Kidney epithelial cell (primary cell): ENCODE data around the gene RTN4. TPM values are rescaled to one million over a fixed set of nuclear protein-coding genes. Genes with fewer than 3 reads are reported as not detected.

ENCODE experiments used
- DNase-seq: peaks from one replicate; pipeline ENCODE4 v3.0.0-alpha.2; 2010; ENCODE audit warnings: low read depth
- H3K27me3 ChIP-seq: 2 replicates; pipeline ENCODE4 v1.6.0; 2011; ENCODE audit warnings: low read length; ENCODE audit not compliant: control insufficient read depth, insufficient read depth
- H3K36me3 ChIP-seq: 2 replicates; pipeline ENCODE4 v1.5.1; 2011; ENCODE audit warnings: low read length; ENCODE audit not compliant: control insufficient read depth, insufficient read depth
- H3K4me3 ChIP-seq: 2 replicates; pipeline ENCODE4 v1.5.1; 2011; ENCODE audit warnings: low read depth, mild to moderate bottlenecking, control low read depth, low read length
- CTCF ChIP-seq: IDR thresholded peaks from 2 replicates; pipeline ENCODE4 v1.5.1; 2011; ENCODE audit warnings: mild to moderate bottlenecking, moderate library complexity, low read length, control low read depth, inconsistent platforms; ENCODE audit not compliant: insufficient read depth, poor library complexity, severe bottlenecking
- total RNA-seq: library from RNA; depleted of rRNA; stranded (reverse); fragments of >200 nt; gene quantifications from 2 replicates; pipeline ENCODE4 v1.2.3, GENCODE V29; 2015

The RTN4 gene
- total RNA-seq, 1 donor from 2014 or later, result 382 TPM

DNA sequence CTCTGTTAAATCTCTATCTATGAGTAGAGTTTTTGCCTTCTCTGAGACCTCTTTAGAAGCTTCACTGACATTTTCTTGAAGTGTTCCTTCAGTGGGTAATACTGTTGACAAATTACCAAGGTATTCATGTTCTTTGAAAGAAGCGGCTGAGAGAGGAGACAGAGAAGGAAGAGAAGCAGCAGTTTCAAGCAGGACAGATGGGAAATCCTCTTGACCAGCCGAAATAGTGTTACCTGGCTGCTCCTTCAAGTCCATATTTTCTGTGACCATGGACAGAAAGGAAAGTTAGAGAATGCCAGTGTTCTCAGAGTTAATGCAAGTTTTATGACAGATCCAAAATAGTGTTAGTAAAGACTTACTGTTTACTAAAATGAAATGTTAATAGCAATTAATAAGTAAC, 23.0 kb downstream of the RTN4 start:
- H3K27me3 ChIP-seq, result no peaks in the 10 kb centered on the region
- no peak for TF ChIP-seq CTCF
- DNase-seq, result no peak
- H3K36me3 ChIP-seq, result no peaks in the 10 kb centered on the region
- no peak overlapping the region for H3K4me3 ChIP-seq

- no peak for TF ChIP-seq CTCF
- Histone ChIP-seq H3K4me3 (no peak overlapping the region), H3K27me3 (no peaks in the 10 kb centered on the region), H3K36me3 (no peaks in the 10 kb centered on the region)
- DNase-seq, result no peak
Measured at GRCh38 chr2:55026202-55026601, 24.0 kb downstream of the RTN4 start.

DNA sequence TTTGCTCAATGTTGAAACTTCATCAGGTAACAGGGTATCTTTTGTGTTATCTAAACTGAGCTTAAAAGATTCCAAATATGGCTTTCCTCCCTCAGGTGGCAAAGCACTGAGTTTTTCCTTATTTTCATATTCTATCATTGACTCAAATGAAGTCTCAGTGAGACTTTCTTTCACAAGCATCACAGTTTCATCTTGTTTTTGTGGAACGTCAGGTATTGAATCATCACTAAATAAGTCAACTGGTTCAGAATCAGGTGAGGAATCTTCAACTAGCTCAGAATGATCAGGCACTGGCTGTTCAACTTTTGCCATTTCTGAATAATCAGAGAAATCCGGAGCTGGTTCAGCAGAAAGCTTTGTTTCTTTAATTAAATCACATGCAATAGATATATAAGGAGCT, 24.6 kb downstream of the RTN4 start:
- H3K27me3 ChIP-seq, result no peaks in the 10 kb centered on the region
- DNase-seq, result no peak
- no peaks in the 10 kb centered on the region for H3K36me3 ChIP-seq
- no peak for TF ChIP-seq CTCF
- H3K4me3 ChIP-seq, result no peak overlapping the region

DNA sequence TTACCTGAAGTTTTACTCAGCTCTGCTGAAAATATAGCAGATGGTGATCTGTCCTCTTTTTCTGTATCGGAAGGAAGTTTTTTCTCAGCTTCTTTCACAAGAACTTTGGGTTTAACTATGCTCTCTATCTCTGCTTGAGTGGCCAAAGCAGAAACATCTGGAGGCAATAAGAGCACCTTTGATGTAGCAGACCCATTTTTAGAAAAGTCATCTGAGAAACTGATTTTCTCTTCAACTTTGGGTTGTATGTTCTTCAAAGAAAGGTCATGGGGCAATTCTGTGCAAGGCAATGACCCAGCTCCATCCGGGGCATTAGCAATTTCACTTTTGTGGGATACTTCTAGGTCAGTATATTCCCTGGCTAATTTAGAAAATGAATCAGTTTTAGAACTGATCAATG, 25.2 kb downstream of the RTN4 start:
- Histone ChIP-seq H3K4me3 (no peak overlapping the region), H3K36me3 (no peaks in the 10 kb centered on the region), H3K27me3 (no peaks in the 10 kb centered on the region)
- DNase-seq, result no peak
- no peak for TF ChIP-seq CTCF

DNA sequence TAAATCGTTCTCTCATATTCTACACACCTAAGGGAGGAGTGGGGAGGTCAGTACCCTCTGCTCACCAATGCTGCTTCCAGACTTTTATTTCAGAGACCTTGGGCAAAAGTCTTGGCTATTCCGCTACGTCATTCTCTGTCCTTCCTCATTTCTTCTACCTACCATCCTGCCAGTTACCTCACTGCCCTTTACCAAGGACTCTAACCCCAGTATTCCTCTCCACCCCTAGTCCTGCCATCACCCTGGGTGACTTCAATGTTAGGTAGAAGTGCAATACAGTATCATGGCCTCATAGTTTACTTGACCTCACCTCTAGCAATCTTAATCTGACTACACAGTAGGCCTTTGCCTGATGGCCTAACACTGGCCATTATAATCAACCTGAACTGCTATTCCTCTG, 27.8 kb downstream of the RTN4 start:
- no peak for DNase-seq
- no peak for TF ChIP-seq CTCF
- Histone ChIP-seq H3K27me3 (no peaks in the 10 kb centered on the region), H3K36me3 (no peaks in the 10 kb centered on the region), H3K4me3 (no peak overlapping the region)

DNA sequence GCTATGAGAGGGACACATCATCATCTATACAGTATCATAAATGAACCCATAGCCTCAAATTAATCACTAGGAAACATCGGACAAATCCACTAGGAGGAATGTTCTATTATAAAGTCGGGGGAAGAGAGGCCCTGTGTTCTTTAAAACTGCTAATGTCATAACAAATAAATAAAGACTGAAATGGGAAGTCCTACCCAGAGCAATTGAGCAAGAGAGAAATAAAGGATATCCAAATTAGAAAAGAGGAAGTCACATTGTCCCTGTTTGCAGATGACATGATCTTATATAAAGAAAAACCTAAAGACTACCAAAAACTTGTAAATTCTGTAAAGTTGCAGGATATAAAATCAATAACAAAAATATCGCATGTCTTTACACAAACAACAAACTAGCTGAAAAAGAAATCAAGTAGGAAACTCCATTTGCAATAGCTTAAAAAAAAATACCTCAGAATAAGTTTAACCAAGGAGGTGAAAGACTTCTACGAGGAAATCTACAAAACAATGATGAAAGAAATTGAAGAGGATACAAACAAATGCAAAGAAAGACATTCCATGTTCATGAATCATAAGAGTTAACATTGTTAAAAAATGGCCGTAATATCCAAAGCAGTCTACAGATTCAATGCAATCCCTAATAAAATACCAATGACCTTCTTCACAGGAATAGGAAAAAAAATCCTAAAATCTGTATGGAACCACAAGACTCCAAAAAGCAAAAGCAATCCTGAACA, 30.6 kb downstream of the RTN4 start:
- no peak for DNase-seq
- Histone ChIP-seq H3K36me3 (no peaks in the 10 kb centered on the region), H3K27me3 (no peaks in the 10 kb centered on the region), H3K4me3 (no peak overlapping the region)
- TF ChIP-seq CTCF, result no peak
